Parathyroid adenoma (tissue), 2 donors: ENCODE data around the gene UNC13B.

Source experiments
- H2AFZ ChIP-seq: fragments of 300-600 bp; sonication (generic); one replicate; pipeline ENCODE4 v1.7.0; 2017; ENCODE audit warnings: antibody characterized with exemption, mild to moderate bottlenecking
- H3K27ac ChIP-seq: fragments of 300-600 bp; sonication (generic); one replicate; pipeline ENCODE4 v1.7.0; 2017
- H3K27me3 ChIP-seq: fragments of 300-600 bp; sonication (generic); one replicate; pipeline ENCODE4 v1.7.0; 2017; ENCODE audit warnings: low read length; ENCODE audit not compliant: control insufficient read depth, insufficient read depth
- H3K36me3 ChIP-seq: fragments of 300-600 bp; sonication (generic); one replicate; pipeline ENCODE4 v1.7.0; 2017; ENCODE audit warnings: low read length; ENCODE audit not compliant: control insufficient read depth, insufficient read depth
- H3K4me1 ChIP-seq: fragments of 300-600 bp; sonication (generic); one replicate; pipeline ENCODE4 v1.7.0; 2017; ENCODE audit warnings: control low read depth
- H3K4me2 ChIP-seq: fragments of 300-600 bp; sonication (generic); one replicate; pipeline ENCODE4 v1.7.0; 2017; ENCODE audit warnings: low read length
- H3K4me3 ChIP-seq: fragments of 300-600 bp; sonication (generic); one replicate; pipeline ENCODE4 v1.7.0; 2017; ENCODE audit warnings: low read depth, low read length
- H3K79me2 ChIP-seq: fragments of 300-600 bp; sonication (generic); one replicate; pipeline ENCODE4 v1.7.0; 2017; ENCODE audit warnings: control low read depth
- H3K9ac ChIP-seq: fragments of 300-600 bp; sonication (generic); one replicate; pipeline ENCODE4 v1.7.0; 2017; ENCODE audit warnings: mild to moderate bottlenecking
- H3K9me3 ChIP-seq: fragments of 300-600 bp; sonication (generic); one replicate; pipeline ENCODE4 v1.7.0; 2017; ENCODE audit warnings: low read length; ENCODE audit not compliant: control insufficient read depth
- TF ChIP-seq, protein P1 (sequence below): fragments of 300-600 bp; sonication (generic); IDR thresholded peaks from one replicate; pipeline ENCODE4 v1.7.0; 2017; ENCODE audit warnings: antibody characterized with exemption, mild to moderate bottlenecking
- donor health status: primary hyperparathyroidism.

Gene UNC13B

DNA sequence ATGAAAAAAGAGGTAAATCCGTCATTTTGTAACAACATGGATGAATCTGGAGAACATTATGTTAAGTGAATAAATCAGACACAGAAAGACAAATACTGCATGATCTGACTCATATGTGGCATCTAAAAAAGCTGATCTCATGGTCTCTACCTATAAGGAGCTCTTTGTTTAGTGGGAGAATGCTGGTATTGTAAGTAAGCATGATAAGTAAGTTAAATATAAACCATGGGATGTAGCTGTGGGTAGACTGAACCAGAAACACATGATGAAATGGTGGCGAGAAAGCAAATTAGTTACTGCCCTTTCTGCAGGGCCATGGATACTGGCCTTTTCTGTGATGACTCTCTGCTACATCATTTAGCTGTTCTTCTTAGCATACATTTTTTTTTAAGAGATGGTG is 261.7 kb downstream of the UNC13B start:
- Histone ChIP-seq H2AFZ (no peak overlapping the region), H3K4me1 (no peaks in the 10 kb centered on the region), H3K4me3 (no peak overlapping the region), H3K36me3 (no peaks in the 10 kb centered on the region), H3K4me2 (no peak overlapping the region), H3K9ac (no peak overlapping the region), H3K79me2 (no peaks in the 10 kb centered on the region), H3K27ac (no peak overlapping the region), H3K27me3 (no peaks in the 10 kb centered on the region), H3K9me3 (no peaks in the 10 kb centered on the region)
- TF ChIP-seq, protein P1, sequence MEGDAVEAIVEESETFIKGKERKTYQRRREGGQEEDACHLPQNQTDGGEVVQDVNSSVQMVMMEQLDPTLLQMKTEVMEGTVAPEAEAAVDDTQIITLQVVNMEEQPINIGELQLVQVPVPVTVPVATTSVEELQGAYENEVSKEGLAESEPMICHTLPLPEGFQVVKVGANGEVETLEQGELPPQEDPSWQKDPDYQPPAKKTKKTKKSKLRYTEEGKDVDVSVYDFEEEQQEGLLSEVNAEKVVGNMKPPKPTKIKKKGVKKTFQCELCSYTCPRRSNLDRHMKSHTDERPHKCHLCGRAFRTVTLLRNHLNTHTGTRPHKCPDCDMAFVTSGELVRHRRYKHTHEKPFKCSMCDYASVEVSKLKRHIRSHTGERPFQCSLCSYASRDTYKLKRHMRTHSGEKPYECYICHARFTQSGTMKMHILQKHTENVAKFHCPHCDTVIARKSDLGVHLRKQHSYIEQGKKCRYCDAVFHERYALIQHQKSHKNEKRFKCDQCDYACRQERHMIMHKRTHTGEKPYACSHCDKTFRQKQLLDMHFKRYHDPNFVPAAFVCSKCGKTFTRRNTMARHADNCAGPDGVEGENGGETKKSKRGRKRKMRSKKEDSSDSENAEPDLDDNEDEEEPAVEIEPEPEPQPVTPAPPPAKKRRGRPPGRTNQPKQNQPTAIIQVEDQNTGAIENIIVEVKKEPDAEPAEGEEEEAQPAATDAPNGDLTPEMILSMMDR, result no peak

DNA sequence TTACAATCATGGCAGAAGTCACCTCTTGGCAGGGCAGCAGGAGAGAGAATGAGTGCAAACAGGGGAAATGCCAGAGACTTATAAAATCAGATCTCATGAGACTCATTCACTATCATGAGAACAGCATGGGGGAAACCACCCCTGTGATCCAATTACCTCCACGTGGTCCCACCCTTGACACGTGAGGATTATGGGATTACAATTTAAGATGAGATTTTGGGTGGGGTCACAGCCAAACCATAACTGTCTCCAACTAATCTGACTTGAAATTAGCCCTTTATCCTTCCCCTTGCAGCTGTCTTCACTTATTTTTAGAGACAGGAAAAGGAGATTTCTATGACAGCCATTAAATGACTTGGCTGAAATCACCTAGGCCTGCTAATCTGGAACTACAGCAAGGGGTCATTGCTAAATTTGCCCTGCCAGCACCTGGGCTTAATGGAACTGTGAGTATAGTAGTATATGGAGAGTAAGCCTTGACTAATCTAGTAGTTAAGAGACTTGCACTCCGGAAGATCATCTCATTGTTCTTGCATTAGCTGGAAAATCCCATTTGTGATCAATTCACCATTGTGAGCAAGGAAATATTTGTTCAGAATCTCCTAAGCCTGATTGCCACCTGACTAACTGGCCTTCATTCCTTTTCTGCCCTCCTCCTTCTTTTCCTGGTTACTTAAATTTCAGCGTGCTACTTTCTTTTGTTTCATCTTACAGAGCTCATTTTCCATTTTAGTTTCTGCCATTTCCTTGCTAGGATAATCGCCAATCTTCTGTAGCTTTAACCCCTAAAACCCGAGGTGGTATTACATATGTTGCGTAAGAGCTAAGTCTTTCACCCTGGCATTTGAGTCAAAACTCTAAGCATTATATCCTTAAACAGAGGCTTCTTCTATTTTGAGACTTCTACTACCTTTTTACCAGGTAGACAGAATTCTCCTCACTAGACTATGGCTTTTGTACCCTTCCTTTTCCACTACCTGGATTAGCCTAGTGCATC is 262.8 kb downstream of the UNC13B start:
- Histone ChIP-seq H3K4me2 (no peak overlapping the region), H3K79me2 (no peaks in the 10 kb centered on the region), H3K9ac (no peak overlapping the region), H3K4me3 (no peak overlapping the region), H2AFZ (no peak overlapping the region), H3K9me3 (no peaks in the 10 kb centered on the region), H3K4me1 (no peaks in the 10 kb centered on the region), H3K27me3 (no peaks in the 10 kb centered on the region), H3K27ac (no peak overlapping the region), H3K36me3 (no peaks in the 10 kb centered on the region)
- TF ChIP-seq, protein P1, result no peak

DNA sequence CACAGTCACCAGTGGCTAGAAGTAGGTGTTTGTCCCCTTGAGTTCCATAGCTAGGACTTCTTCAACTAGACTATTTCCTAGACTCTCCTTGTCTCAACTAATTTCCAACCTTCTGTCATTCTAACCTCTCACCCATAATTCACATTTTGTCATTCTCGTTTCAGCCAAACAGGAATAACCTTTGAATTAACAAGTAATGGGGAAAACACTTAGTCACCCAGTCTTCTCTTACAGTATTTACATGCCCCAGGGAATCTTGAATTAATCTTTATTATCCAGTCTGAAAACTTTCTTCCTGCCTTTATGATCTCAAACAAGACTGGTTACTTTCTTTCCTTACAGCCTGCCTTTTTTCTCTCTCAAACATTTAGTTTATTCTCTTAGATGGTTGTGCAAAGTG is 264.8 kb downstream of the UNC13B start:
- Histone ChIP-seq H3K4me3 (no peak overlapping the region), H3K27me3 (no peaks in the 10 kb centered on the region), H3K27ac (no peak overlapping the region), H3K9ac (no peak overlapping the region), H3K36me3 (no peaks in the 10 kb centered on the region), H3K79me2 (no peaks in the 10 kb centered on the region), H3K4me1 (no peaks in the 10 kb centered on the region), H3K4me2 (no peak overlapping the region), H3K9me3 (no peaks in the 10 kb centered on the region), H2AFZ (no peak overlapping the region)
- TF ChIP-seq, protein P1, result no peak

DNA sequence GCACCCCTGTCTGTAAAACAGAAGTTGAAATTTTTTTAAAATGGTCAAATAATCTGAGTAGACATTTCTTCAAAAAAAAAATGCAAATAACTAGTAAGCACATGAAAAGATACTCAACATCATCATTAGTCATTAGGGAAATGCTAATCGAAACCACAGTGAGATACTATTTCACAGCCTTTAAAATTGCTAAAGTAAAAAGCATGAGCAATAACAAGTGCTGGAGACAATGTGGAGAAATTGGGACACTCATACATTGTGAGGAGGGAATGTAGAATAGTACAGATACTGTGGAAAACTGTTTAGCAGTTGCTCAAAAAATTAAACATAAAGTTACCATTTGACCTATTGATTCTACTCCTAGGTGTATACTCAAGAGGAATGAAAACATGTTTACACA is 269.7 kb downstream of the UNC13B start:
- H3K27ac ChIP-seq, result no peak overlapping the region
- H3K9me3 ChIP-seq, result no peaks in the 10 kb centered on the region
- H3K4me2 ChIP-seq, result no peak overlapping the region
- no peak overlapping the region for H3K9ac ChIP-seq
- H3K4me3 ChIP-seq, result no peak overlapping the region
- no peak overlapping the region for H2AFZ ChIP-seq
- H3K4me1 ChIP-seq, result no peaks in the 10 kb centered on the region
- H3K79me2 ChIP-seq, result no peaks in the 10 kb centered on the region
- TF ChIP-seq, protein P1, result no peak
- H3K27me3 ChIP-seq, result no peaks in the 10 kb centered on the region
- H3K36me3 ChIP-seq, result no peaks in the 10 kb centered on the region
